IPS-18a (cell line): ENCODE data around the gene DRC7.
"Not testable (repeated sequence)": the region's sequence is repeated elsewhere in the genome, so short reads cannot be mapped to it uniquely, and the experiment has no call there.

Experiments used
- H3K27ac ChIP-seq: one replicate; pipeline ENCODE4 v1.5.1; 2013; ENCODE audit warnings: low read length
- H3K27me3 ChIP-seq: one replicate; pipeline ENCODE4 v1.6.1; 2013; ENCODE audit warnings: mild to moderate bottlenecking, low read length; ENCODE audit not compliant: control insufficient read depth, insufficient read depth
- H3K36me3 ChIP-seq: one replicate; pipeline ENCODE4 v1.6.1; 2013; ENCODE audit warnings: low read depth, low read length; ENCODE audit not compliant: control insufficient read depth
- H3K4me1 ChIP-seq: one replicate; pipeline ENCODE4 v1.6.1; 2013; ENCODE audit warnings: low read depth, low read length; ENCODE audit not compliant: control insufficient read depth
- H3K4me3 ChIP-seq: one replicate; pipeline ENCODE4 v1.5.1; 2013; ENCODE audit warnings: low read length
- H3K9ac ChIP-seq: one replicate; pipeline ENCODE4 v1.6.1; 2013; ENCODE audit warnings: mild to moderate bottlenecking, low read length, moderate library complexity
- H3K9me3 ChIP-seq: one replicate; pipeline ENCODE4 v1.6.1; 2013; ENCODE audit warnings: low read depth, low read length; ENCODE audit not compliant: control insufficient read depth

Gene DRC7

DNA sequence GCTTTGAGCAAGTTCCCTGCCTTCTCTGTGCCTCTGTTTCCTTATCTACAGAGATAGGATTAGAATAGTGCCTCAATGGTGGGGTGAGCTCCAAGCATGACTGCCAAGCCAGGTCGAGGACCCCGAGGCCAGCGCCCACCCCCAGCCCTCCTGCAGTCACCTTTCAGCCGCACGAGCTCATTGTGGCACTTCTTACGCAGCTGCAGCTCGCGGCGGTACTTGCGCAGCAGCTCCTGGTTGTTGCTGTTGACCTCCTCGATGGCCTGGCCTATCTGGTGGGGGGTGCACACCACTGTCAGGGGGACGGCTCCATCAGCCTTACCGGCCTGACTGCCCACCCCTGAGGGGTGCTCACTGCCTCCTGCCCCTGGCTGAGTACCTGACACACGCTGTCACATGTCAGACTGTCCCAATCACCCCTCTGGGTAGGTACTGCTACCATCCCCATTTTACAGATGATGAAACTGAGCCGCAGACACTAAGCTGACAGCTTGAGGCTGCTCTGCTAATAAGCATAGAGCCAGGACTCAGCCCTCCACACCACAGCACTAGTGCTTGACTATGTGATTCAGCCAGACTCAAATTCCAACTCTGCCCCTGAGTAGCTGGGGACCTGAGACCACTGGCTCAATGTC lies 72.2 kb downstream of the DRC7 start:
- no peaks in the 10 kb centered on the region for H3K4me1 ChIP-seq
- H3K36me3 ChIP-seq: no peaks in the 10 kb centered on the region
- H3K27me3 ChIP-seq: no peaks in the 10 kb centered on the region
- H3K9me3 ChIP-seq: no peaks in the 10 kb centered on the region
- no peak overlapping the region for H3K4me3 ChIP-seq
- no peak overlapping the region for H3K27ac ChIP-seq
- H3K9ac ChIP-seq: no peak overlapping the region

DNA sequence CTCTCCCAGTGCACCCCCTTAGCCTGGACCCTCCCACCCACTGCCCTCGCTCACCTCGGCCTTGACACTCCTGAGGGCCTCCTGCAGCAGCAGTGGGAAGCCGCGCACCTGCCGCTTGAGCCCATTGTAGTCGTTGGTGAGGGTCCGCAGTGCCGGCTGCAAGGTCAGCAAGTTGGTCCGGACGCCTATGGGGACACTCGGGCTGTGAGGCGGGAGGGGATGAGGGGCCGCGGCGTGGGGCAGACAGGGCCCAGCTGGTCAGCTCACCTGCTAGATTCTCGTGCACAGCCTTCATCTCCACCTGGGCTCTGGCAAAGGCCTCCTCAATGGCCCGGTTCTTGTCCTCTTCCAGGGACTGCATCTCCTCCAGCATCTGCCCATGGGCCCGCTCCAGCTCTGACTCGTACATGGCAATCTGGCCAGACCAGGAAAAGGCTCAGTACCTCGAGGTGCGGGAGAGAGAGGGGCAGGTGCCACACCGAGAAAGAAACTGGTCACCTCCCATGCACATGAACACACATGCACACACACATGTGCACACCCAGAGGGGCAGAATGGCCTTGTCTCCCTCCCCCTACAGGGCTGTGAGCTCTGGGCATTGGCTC lies 75.0 kb downstream of the DRC7 start:
- H3K4me3 ChIP-seq: no peak overlapping the region
- H3K36me3 ChIP-seq: no peaks in the 10 kb centered on the region

DNA sequence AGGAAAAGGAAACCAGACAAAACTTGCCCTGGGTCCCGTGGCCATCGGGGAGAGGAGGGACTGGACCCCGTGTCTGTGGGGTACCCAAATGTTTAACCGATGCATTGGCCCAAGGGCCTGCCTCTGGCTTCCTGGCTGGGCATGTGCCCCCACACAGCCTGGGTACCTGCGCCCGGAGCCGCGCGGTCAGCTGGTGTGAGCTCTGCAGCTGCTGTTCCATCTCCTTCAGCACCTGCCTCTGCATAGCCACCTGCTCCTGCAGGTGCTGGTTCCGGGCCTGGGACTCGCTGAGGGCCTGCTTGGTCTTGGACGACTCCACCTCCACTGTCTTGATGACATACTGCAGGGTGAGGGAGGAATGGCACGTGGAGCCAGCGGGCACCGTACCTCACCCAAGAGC lies 75.8 kb downstream of the DRC7 start:
- Histone ChIP-seq H3K4me1 (peaks cover 12% of the 10 kb centered on the region), H3K27me3 (peaks cover 8% of the 10 kb centered on the region), H3K4me3 (no peak overlapping the region), H3K9me3 (no peaks in the 10 kb centered on the region), H3K9ac (no peak overlapping the region), H3K27ac (no peak overlapping the region), H3K36me3 (no peaks in the 10 kb centered on the region)

More for the DNA sequence above, 75.0 kb downstream of the DRC7 start:
- peaks cover 1% of the 10 kb centered on the region for H3K27me3 ChIP-seq
- no peak overlapping the region for H3K9ac ChIP-seq
- no peaks in the 10 kb centered on the region for H3K9me3 ChIP-seq
- H3K27ac ChIP-seq: no peak overlapping the region
- H3K4me1 ChIP-seq: peaks cover 5% of the 10 kb centered on the region

DNA sequence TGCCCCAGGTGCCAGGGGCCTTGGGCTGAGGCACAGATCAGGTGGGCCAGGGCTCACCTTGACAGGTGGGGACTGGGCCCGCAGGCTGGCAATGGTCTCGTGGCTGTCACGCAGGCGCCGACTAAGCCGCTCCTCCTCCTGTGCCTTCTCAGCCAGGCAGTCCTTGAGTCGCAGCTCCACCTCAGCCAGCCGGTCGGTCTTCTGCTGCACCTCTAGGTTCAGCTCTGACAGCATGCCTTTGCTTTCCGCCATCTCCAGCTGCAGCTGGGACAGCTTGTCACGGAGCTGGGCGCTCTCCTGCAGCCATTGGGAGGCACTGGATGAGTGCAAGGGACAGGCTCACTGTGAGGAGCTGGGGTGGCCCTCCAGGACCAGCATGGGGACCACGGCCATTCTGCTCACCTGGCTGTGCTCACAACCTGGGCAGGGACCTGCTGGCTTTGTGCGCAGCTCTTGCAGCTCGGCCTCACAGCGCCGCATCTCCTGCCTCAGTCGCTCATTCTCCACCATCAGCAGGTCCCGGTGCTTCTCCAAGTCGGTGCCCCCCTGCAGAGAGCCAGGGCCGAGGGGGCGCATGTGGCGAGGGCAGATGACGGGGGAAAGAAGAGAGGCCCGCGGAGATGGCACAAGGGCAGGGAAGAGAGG lies 76.7 kb downstream of the DRC7 start:
- Histone ChIP-seq H3K9ac (no peak overlapping the region), H3K27ac (no peak overlapping the region), H3K27me3 (peaks cover 9% of the 10 kb centered on the region), H3K4me3 (no peak overlapping the region), H3K4me1 (peaks cover 18% of the 10 kb centered on the region), H3K9me3 (no peaks in the 10 kb centered on the region), H3K36me3 (no peaks in the 10 kb centered on the region)

DNA sequence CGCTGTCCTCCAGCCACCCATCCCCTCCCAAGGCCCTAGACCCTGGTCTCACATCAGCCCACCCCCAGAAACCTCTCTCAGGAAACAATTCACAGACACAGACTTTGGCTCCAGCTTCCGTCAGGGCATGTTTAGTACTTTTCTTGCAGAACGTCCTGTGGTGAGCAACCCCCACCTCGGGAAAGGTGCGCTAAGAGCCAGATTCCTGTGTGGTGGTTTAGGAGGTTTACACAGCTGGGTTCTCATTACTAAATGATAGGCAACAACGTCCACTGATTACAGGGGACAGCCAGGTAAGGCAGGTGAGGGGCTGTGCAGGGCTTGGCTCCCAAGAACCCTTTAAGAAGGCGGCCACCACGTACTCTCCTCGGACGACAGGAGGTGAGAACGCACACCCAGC lies 78.4 kb downstream of the DRC7 start:
- Histone ChIP-seq H3K4me3 (no peak overlapping the region), H3K9me3 (no peaks in the 10 kb centered on the region), H3K4me1 (peaks cover 23% of the 10 kb centered on the region), H3K27ac (no peak overlapping the region), H3K27me3 (peaks cover 9% of the 10 kb centered on the region), H3K9ac (no peak overlapping the region), H3K36me3 (no peaks in the 10 kb centered on the region)

DNA sequence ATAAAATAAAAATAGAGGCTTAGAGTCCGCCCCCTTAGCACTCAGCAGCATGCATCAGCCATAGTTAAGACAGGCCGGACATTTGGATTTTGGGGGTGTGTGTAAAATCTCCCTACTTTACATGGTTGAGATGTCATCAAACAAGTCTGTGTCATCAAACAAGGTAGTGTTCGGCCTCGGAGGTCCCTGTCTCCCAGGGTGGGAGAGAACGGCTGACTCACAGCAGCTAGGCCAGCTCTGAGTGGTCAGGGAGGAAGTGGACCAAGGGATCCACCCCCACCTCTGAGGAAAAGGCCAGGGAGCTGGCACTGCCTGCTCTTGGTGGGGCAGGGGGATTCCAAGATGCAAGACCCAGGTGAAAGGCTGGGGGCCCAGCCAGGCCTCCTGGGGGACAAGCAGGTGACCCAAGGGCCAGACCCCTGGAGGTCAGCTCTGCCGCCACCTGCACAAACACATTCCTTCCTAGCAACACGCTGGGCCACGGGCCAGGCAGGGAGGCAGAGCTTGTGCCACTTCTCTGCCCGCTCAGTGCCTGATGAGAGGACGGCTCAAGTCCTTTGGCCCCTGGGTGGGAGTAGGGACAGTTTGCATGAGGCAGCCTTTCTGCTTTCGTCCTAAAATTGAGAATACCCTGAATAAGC lies 79.2 kb downstream of the DRC7 start:
- no peak overlapping the region for H3K4me3 ChIP-seq
- no peaks in the 10 kb centered on the region for H3K36me3 ChIP-seq
- H3K27me3 ChIP-seq: peaks cover 9% of the 10 kb centered on the region
- no peak overlapping the region for H3K9ac ChIP-seq
- H3K9me3 ChIP-seq: no peaks in the 10 kb centered on the region
- peaks cover 23% of the 10 kb centered on the region for H3K4me1 ChIP-seq
- H3K27ac ChIP-seq: no peak overlapping the region

DNA sequence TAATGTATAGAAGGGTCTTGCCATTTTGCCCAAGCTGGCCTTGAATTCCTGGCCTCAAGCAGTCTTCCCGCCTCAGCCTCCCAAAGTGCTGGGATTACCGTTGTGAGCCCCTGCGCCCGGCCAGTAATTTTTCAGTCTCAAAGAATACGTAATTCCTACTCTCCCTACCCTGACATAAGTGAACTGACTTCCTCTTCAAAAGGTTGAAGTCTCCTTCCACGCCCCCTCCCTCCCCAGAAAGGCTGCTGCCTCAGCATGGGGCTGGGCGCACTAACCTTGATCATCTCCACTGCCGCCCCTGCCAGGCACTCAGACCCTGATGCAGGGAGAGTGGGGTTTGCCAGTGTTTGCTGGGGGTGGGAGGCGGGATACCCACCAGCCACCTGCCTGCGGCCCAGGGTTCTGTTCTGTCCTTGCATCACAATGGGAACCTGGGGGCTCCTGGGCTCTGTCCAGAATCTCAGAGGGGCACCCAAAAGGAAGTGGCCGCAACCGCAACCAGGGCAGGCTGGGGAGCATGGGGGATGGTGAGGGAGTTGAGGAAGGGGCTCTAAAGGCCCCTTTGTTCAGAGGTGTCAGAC lies 80.2 kb downstream of the DRC7 start:
- H3K27me3 ChIP-seq: peaks cover 9% of the 10 kb centered on the region
- H3K4me1 ChIP-seq: peaks cover 23% of the 10 kb centered on the region
- no peak overlapping the region for H3K9ac ChIP-seq
- no peaks in the 10 kb centered on the region for H3K9me3 ChIP-seq
- no peak overlapping the region for H3K27ac ChIP-seq
- H3K4me3 ChIP-seq: no peak overlapping the region
- no peaks in the 10 kb centered on the region for H3K36me3 ChIP-seq

DNA sequence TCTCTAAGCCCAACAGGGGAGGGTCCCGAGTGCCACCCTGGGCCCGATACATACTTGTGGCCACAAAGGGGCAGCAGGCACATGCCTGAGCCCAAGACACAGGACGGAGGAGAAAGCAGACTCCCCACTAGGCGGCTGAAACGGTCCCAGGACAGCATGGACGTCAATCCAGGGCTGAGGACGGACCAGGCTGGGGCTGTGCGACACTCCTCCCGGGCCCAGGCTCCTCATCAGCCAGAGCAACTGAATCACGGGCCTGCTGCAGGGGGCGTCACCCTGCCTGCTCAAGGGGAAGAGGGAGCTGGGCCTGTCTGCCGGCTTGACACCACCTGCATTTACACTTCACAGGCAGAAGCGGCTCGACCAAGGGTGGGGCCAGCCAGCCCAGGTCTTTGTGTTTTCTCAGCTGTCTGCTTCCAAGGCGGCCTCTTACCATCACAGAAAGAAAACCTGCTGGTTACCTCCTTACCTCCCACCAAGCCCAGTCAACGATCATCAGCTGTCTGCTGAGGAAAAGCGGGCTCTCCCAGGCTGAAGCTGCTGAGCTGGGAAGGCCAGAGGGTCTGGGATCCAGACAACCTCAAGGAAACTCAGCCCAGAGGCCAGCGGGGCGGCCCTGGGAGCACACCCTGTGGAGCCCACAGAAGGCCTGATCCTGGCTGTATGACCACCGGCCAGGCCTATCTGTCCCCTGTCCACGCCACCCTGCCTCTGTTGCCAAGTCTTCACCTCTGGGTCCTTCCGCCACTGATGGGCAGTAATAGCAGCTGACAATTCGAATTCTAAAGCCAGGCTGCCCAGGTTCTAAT lies 81.3 kb downstream of the DRC7 start:
- peaks cover 9% of the 10 kb centered on the region for H3K27me3 ChIP-seq
- no peaks in the 10 kb centered on the region for H3K36me3 ChIP-seq
- H3K9me3 ChIP-seq: no peaks in the 10 kb centered on the region
- no peak overlapping the region for H3K9ac ChIP-seq
- H3K4me1 ChIP-seq: peaks cover 23% of the 10 kb centered on the region
- H3K4me3 ChIP-seq: peak overlapping the region; percentile 10
- no peak overlapping the region for H3K27ac ChIP-seq

DNA sequence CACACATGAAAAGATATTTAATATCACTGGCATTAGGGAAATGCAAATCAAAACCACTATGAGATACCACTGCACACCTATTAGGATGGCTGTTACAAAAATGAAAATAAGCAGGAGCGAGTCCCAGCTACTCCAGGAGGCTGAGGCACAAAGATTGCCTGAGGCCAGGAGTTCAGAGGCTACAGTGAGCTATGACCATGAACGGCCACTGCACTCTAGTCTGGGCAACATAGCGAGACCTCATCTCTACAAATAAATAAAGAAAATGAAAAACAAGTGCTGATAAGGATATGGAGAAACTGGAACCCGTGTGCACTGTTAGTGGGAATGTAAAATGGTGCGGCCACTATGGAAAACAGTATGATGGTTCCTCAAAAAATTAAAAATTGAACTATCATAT lies 84.1 kb downstream of the DRC7 start:
- Histone ChIP-seq H3K36me3 (no peaks in the 10 kb centered on the region), H3K9me3 (no peaks in the 10 kb centered on the region), H3K9ac (no peak overlapping the region), H3K27ac (no peak overlapping the region), H3K4me1 (peaks cover 23% of the 10 kb centered on the region), H3K4me3 (no peak overlapping the region), H3K27me3 (peaks cover 9% of the 10 kb centered on the region)

DNA sequence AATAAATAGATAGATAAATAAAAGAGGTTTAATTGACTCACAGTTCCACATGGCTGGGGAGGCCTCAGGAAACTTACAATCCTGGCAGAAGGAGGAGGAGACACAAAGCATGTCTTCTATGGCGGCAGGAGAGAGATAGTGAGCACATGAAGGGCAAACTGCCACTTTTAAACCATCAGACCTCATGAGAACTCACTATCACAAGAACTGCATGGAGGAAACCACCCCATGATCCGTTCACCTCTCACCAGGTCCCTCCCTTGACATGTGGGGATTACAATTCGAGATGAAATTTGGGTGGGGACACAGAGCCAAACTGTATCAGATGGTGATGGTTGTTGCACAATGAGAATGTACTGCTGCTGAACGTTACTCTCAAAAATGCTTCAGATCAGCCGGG lies 85.2 kb downstream of the DRC7 start:
- not testable (repeated sequence) for H3K4me3 ChIP-seq, H3K27ac ChIP-seq, H3K27me3 ChIP-seq, H3K9ac ChIP-seq, H3K36me3 ChIP-seq, H3K9me3 ChIP-seq
- peaks cover 16% of the 10 kb centered on the region for H3K4me1 ChIP-seq

DNA sequence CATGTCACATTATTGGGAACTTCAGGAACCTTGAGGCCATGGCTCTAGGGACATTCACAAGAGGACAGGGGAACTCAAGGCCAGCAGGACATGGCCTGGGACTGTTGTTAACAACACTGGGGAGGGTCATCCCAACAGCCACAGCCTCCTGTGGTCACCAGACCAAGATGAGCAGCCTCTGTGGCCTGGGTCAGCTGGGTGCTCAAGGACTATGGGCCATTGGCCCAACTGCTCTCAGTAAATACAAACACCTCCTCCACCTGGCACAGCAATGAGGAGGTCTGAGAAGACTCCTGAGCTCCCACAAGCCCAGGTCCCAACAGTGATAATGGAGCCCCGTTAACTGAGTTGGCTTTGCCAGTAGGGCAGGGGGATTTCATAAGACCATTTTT lies 86.7 kb downstream of the DRC7 start:
- Histone ChIP-seq H3K4me3 (no peak overlapping the region), H3K27me3 (no peaks in the 10 kb centered on the region), H3K27ac (no peak overlapping the region), H3K4me1 (peaks cover 3% of the 10 kb centered on the region), H3K9me3 (no peaks in the 10 kb centered on the region), H3K36me3 (no peaks in the 10 kb centered on the region), H3K9ac (no peak overlapping the region)
